Measurements from ENCODE around the gene NUP160. TPM values are rescaled to one million over a fixed set of nuclear protein-coding genes. Genes with fewer than 3 reads are reported as not detected.
A peak's percentile ranks its signal among the peaks of the same experiment; 100 is the strongest.
"Not testable (repeated sequence)": the region's sequence is repeated elsewhere in the genome, so short reads cannot be mapped to it uniquely, and the experiment has no call there.

NUP160 gene
- total RNA-seq, 5 donors from 2014 or later (not counting 1 experiment from before 2014, with no cell fraction given), result 47.1 to 65.6 (median 52.5) TPM

DNA sequence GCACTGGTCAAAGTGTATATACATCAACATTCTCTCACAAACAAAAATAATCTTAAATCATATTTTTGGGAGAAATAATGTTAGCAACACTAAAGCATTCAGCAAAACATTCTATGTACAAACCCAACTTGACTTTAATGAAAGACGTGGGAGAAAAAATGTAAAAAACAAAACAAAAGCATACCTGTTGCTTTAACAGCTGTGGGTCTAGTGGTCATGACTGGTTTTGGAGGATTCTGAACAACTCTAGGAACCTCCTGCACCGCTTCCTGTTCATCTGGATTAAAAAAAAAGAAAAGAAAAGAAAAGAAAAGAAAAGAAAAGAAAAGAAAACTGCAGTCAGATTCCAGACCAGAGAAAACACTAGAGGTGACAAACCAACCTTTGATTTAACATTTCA lies 83.1 kb downstream of the NUP160 start:
- ATAC-seq (replicated peaks in 1 of 4) (no peak), DNase-seq (peak in 1 of 35 experiments; percentile 12)
- Mint-ChIP-seq H3K9me3 (no peaks in the 10 kb centered on the region), H3K4me1 (peaks cover 26 to 36% (median 35%) of the 10 kb centered on the region in 3 donors), H3K27me3 (no peaks in the 10 kb centered on the region), H3K36me3 (peaks cover 18% of the 10 kb centered on the region), H3K27ac (peak overlapping the region; percentile 93 to 96), H3K4me3 (peak overlapping the region; percentile 80 to 94 (median 85))
- no CpG with 5 or more reads among the region's 2 CpGs for WGBS (ENCODE audit: insufficient coverage)
- POLR2A ChIA-PET, result no interaction called here
- peaks cover 21 to 30% of the 10 kb centered on the region in 2 experiments for H3K4me1 ChIP-seq (ENCODE audit: control insufficient read depth in 1 of 2, extremely low read depth in 1 of 2, insufficient read depth in 2 of 2, low read length in 2 of 2)
- H3K4me3 ChIP-seq (ENCODE audit: control insufficient read depth in 1 of 2, extremely low read depth in 1 of 2, low read length in 1 of 2), result no peak overlapping the region
- no peaks in the 10 kb centered on the region for H3K27me3 ChIP-seq (replicated peaks in 1 of 2; ENCODE audit: control insufficient read depth in 2 of 2, extremely low read depth in 1 of 2, insufficient read depth in 2 of 2, low read length in 1 of 2)
- no peaks in the 10 kb centered on the region for H3K9me3 ChIP-seq
- peaks cover 15 to 44% of the 10 kb centered on the region in 2 donors for H3K36me3 ChIP-seq (ENCODE audit: control insufficient read depth in 2 of 2, extremely low read depth in 1 of 2, insufficient read depth in 1 of 2, low read length in 1 of 2)
- CTCF ChIA-PET, result no interaction called here
- H3K27ac ChIP-seq (ENCODE audit: low read length), result peak overlapping the region; percentile 91

GRCh38 chr11:47759291-47759690 lies 88.9 kb downstream of the NUP160 start:
- H3K36me3 ChIP-seq (ENCODE audit: control insufficient read depth in 2 of 2, extremely low read depth in 1 of 2, insufficient read depth in 1 of 2, low read length in 1 of 2), result peaks cover 24 to 80% of the 10 kb centered on the region in 2 donors
- H3K4me3 Mint-ChIP-seq; H3K9me3 Mint-ChIP-seq; H3K4me3 ChIP-seq (ENCODE audit: control insufficient read depth in 1 of 2, extremely low read depth in 1 of 2, low read length in 1 of 2); ATAC-seq (replicated peaks in 1 of 4); H3K27me3 ChIP-seq (replicated peaks in 1 of 2; ENCODE audit: control insufficient read depth in 2 of 2, extremely low read depth in 1 of 2, insufficient read depth in 2 of 2, low read length in 1 of 2); DNase-seq; H3K27ac Mint-ChIP-seq; H3K27ac ChIP-seq (ENCODE audit: low read length); H3K27me3 Mint-ChIP-seq; H3K4me1 ChIP-seq (ENCODE audit: control insufficient read depth in 1 of 2, extremely low read depth in 1 of 2, insufficient read depth in 2 of 2, low read length in 2 of 2); H3K9me3 ChIP-seq: not testable (repeated sequence)
- Mint-ChIP-seq H3K36me3 (peaks cover 36% of the 10 kb centered on the region), H3K4me1 (peaks cover 9 to 24% (median 20%) of the 10 kb centered on the region in 3 donors)
- POLR2A ChIA-PET, result interaction anchor here (0.6 to 0.7 kb wide), 4 partner anchors 29 to 404 kb away, joined by 3 to 7 read pairs (median 7); no protein-coding TSS in a partner anchor
- CTCF ChIA-PET, result interaction anchor here in 1 of 2 donors (0.5 kb wide), 1 partner anchor 172 kb away, joined by 4 read pairs; no protein-coding TSS in a partner anchor
- 93% methylated on average over 8 of the region's 11 CpGs for WGBS (ENCODE audit: insufficient coverage)

DNA sequence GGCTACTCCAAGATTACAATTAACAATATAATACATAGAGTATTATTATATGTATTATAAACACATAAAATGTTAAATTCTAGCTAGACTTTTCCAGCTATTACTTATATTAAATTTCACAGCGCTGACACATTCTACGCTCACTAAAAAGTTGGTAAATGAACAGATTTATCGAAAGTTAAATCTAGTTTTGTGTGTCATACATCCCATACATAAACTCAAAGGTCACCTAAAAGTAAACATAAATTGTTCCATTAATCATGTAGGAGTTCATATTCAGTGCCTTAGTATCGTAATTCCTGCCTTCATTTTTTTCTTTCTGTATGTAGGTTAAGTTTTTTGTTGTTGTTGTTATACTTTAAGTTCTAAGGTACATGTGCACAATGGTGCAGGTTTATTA lies 91.9 kb downstream of the NUP160 start:
- Mint-ChIP-seq H3K4me3 (no peak overlapping the region), H3K27me3 (no peaks in the 10 kb centered on the region), H3K36me3 (peaks cover 41% of the 10 kb centered on the region), H3K4me1 (peaks cover 14 to 25% (median 21%) of the 10 kb centered on the region in 3 donors), H3K27ac (no peak overlapping the region), H3K9me3 (no peaks in the 10 kb centered on the region)
- no peak for ATAC-seq (replicated peaks in 1 of 4)
- H3K4me3 ChIP-seq (ENCODE audit: control insufficient read depth in 1 of 2, extremely low read depth in 1 of 2, low read length in 1 of 2), result no peak overlapping the region
- H3K27me3 ChIP-seq (replicated peaks in 1 of 2; ENCODE audit: control insufficient read depth in 2 of 2, extremely low read depth in 1 of 2, insufficient read depth in 2 of 2, low read length in 1 of 2), result no peaks in the 10 kb centered on the region
- peaks cover 22 to 81% of the 10 kb centered on the region in 2 donors for H3K36me3 ChIP-seq (ENCODE audit: control insufficient read depth in 2 of 2, extremely low read depth in 1 of 2, insufficient read depth in 1 of 2, low read length in 1 of 2)
- peaks cover 0 to 2% of the 10 kb centered on the region in 2 experiments for H3K4me1 ChIP-seq (ENCODE audit: control insufficient read depth in 1 of 2, extremely low read depth in 1 of 2, insufficient read depth in 2 of 2, low read length in 2 of 2)
- POLR2A ChIA-PET, result interaction anchor here (0.6 to 0.7 kb wide), 2 partner anchors 34 to 171 kb away, joined by 3 to 6 read pairs; no protein-coding TSS in a partner anchor
- WGBS (ENCODE audit: insufficient coverage), result no CpG with 5 or more reads among the region's 4 CpGs
- CTCF ChIA-PET, result interaction anchor here in 1 of 2 donors (0.7 kb wide), 1 partner anchor 28 kb away, joined by 5 read pairs; no protein-coding TSS in a partner anchor
- DNase-seq, result no peak
- H3K27ac ChIP-seq (ENCODE audit: low read length), result no peak overlapping the region
- H3K9me3 ChIP-seq, result no peaks in the 10 kb centered on the region

DNA sequence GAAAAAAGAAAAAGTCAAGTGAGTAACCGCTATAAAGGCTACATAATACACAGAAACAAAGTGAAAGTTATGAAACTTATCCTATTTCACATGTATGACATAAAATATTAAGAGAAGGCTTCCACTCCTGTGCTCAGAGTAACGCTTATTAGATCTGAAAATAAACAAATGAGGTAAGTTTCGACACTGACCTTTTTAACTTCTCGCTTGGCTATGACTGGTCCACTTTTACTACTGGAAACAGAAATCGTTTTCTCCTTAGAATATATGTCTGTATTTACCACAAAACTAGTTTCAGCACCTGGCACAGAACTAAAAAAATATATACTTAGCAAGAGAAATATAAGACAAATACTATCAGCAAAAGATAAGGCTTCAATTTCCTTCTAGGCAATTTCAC lies 97.4 kb downstream of the NUP160 start:
- Histone ChIP-seq H3K27ac (ENCODE audit: low read length) (no peak overlapping the region), H3K27me3 (replicated peaks in 1 of 2; ENCODE audit: control insufficient read depth in 2 of 2, extremely low read depth in 1 of 2, insufficient read depth in 2 of 2, low read length in 1 of 2) (no peaks in the 10 kb centered on the region), H3K9me3 (no peaks in the 10 kb centered on the region), H3K4me1 (ENCODE audit: control insufficient read depth in 1 of 2, extremely low read depth in 1 of 2, insufficient read depth in 2 of 2, low read length in 2 of 2) (peaks cover 0 to 2% of the 10 kb centered on the region in 2 experiments), H3K4me3 (ENCODE audit: control insufficient read depth in 1 of 2, extremely low read depth in 1 of 2, low read length in 1 of 2) (no peak overlapping the region), H3K36me3 (ENCODE audit: control insufficient read depth in 2 of 2, extremely low read depth in 1 of 2, insufficient read depth in 1 of 2, low read length in 1 of 2) (peaks cover 13 to 89% of the 10 kb centered on the region in 2 donors)
- Mint-ChIP-seq H3K4me1 (peaks cover 13 to 19% (median 16%) of the 10 kb centered on the region in 3 donors), H3K36me3 (peaks cover 27% of the 10 kb centered on the region), H3K27ac (no peak overlapping the region), H3K4me3 (no peak overlapping the region), H3K9me3 (peaks cover 0 to 5% (median 0%) of the 10 kb centered on the region in 3 donors), H3K27me3 (no peaks in the 10 kb centered on the region)
- DNase-seq (no peak), ATAC-seq (replicated peaks in 1 of 4) (no peak)
- ChIA-PET POLR2A (interaction anchor here in 1 of 2 donors (0.6 kb wide), 1 partner anchor 30 kb away, joined by 4 read pairs; no protein-coding TSS in a partner anchor), CTCF (no interaction called here)
- WGBS (ENCODE audit: insufficient coverage), result no CpG with 5 or more reads among the region's 5 CpGs

DNA sequence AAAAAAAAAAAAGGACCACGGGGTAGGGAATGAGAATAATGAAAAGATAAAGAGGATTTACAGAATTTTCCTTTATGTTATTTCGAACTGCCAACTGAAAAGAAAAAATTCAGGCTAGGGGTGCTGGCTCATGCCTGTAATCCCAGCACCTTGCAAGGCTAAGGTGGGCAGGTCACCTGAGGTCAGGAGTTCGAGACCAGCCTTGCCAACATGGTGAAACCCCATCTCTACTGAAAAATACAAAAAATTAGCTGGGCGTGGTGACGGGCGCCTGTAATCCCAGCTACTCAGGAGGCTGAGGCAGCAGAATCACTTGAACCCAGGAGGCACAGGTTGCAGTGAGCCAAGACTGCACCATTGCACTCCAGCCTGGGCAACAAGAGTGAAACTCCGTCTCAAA lies 105.7 kb downstream of the NUP160 start:
- POLR2A ChIA-PET, result interaction anchor here in 1 of 2 donors (0.6 kb wide), 1 partner anchor 13 kb away, joined by 4 read pairs; no protein-coding TSS in a partner anchor
- ATAC-seq (replicated peaks in 1 of 4); H3K27me3 ChIP-seq (replicated peaks in 1 of 2; ENCODE audit: control insufficient read depth in 2 of 2, extremely low read depth in 1 of 2, insufficient read depth in 2 of 2, low read length in 1 of 2); H3K4me3 Mint-ChIP-seq; H3K4me1 ChIP-seq (ENCODE audit: control insufficient read depth in 1 of 2, extremely low read depth in 1 of 2, insufficient read depth in 2 of 2, low read length in 2 of 2); H3K27ac Mint-ChIP-seq; H3K4me3 ChIP-seq (ENCODE audit: control insufficient read depth in 1 of 2, extremely low read depth in 1 of 2, low read length in 1 of 2); CTCF ChIA-PET; DNase-seq; H3K9me3 Mint-ChIP-seq; H3K27me3 Mint-ChIP-seq; H3K9me3 ChIP-seq; H3K27ac ChIP-seq (ENCODE audit: low read length): not testable (repeated sequence)
- Mint-ChIP-seq H3K4me1 (peaks cover 5 to 16% (median 7%) of the 10 kb centered on the region in 3 donors), H3K36me3 (peaks cover 44% of the 10 kb centered on the region)
- WGBS (ENCODE audit: insufficient coverage), result 100% methylated on average over 3 of the region's 7 CpGs
- H3K36me3 ChIP-seq (ENCODE audit: control insufficient read depth in 2 of 2, extremely low read depth in 1 of 2, insufficient read depth in 1 of 2, low read length in 1 of 2), result peaks cover 16 to 88% of the 10 kb centered on the region in 2 donors

DNA sequence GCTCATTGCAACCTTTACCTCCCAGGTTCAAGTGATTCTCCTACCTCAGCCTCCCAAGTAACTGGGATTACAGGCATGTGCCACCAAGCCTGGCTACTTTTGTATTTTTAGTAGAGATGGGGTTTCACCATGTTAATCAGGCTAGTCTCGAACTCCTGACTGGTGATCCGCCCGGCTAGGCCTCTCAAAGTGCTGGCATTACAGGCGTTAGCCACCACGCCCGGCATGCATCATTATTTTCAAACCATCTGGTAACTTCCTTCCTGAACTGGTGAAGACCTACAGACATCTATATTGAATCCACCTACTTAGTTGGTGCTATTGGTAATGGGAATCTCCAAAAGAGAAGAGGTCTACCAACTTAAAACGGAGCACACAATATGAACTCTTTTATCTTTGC lies 110.3 kb downstream of the NUP160 start:
- H3K27ac Mint-ChIP-seq; H3K4me3 ChIP-seq (ENCODE audit: control insufficient read depth in 1 of 2, extremely low read depth in 1 of 2, low read length in 1 of 2); H3K9me3 Mint-ChIP-seq; H3K27me3 ChIP-seq (replicated peaks in 1 of 2; ENCODE audit: control insufficient read depth in 2 of 2, extremely low read depth in 1 of 2, insufficient read depth in 2 of 2, low read length in 1 of 2); DNase-seq; H3K9me3 ChIP-seq; CTCF ChIA-PET; H3K4me3 Mint-ChIP-seq; ATAC-seq (replicated peaks in 1 of 4); H3K4me1 Mint-ChIP-seq; H3K27me3 Mint-ChIP-seq; H3K4me1 ChIP-seq (ENCODE audit: control insufficient read depth in 1 of 2, extremely low read depth in 1 of 2, insufficient read depth in 2 of 2, low read length in 2 of 2); H3K27ac ChIP-seq (ENCODE audit: low read length): not testable (repeated sequence)
- H3K36me3 Mint-ChIP-seq, result peaks cover 21% of the 10 kb centered on the region
- no CpG with 5 or more reads among the region's 7 CpGs for WGBS (ENCODE audit: insufficient coverage)
- POLR2A ChIA-PET, result interaction anchor here in 1 of 2 donors (0.6 to 1.0 kb wide), 2 partner anchors 22 to 23 kb away, joined by 3 read pairs; no protein-coding TSS in a partner anchor
- peaks cover 14 to 83% of the 10 kb centered on the region in 2 donors for H3K36me3 ChIP-seq (ENCODE audit: control insufficient read depth in 2 of 2, extremely low read depth in 1 of 2, insufficient read depth in 1 of 2, low read length in 1 of 2)

Measured in T-cell (primary cell).